Activated CD4-positive, alpha-beta T cell treated with anti-CD3 and anti-CD28 coated beads for 36 hours (primary cell): ENCODE results near the gene KRTAP29-1. TPM values are rescaled to one million over a fixed set of nuclear protein-coding genes. Genes with fewer than 3 reads are reported as not detected.
"Not testable (repeated sequence)": the region's sequence is repeated elsewhere in the genome, so short reads cannot be mapped to it uniquely, and the experiment has no call there.

Source experiments
- ATAC-seq: fragments of 200-7000 bp; cut with Tn5 transposase; one replicate; pipeline ENCODE4 v1.10.0; 2021; ENCODE audit warnings: mild to moderate bottlenecking, moderate library complexity
- CTCF ChIA-PET: fragments of 350-600 bp; sonication (Branson Sonifier 250); formaldehyde crosslinking; loops from one replicate; lab custom pipeline; 2021; ENCODE audit warnings: antibody characterized with exemption; lab: Charles Lee
- POLR2A ChIA-PET: fragments of 350-600 bp; sonication (Branson Sonifier 250); formaldehyde crosslinking; loops from one replicate; lab custom pipeline; 2021; ENCODE audit warnings: antibody characterized with exemption, inconsistent platforms; lab: Charles Lee
- DNase-seq: peaks from one replicate; pipeline ENCODE4 v3.0.0-alpha.2; 2020
- H3K27ac Mint-ChIP-seq: one replicate; pipeline ENCODE4 v1.8.0; 2021; ENCODE audit warnings: mixed read lengths
- H3K27me3 Mint-ChIP-seq: one replicate; pipeline ENCODE4 v1.8.0; 2021; ENCODE audit warnings: mixed read lengths
- H3K36me3 Mint-ChIP-seq: one replicate; pipeline ENCODE4 v1.8.0; 2021; ENCODE audit warnings: low read depth, mixed read lengths
- H3K4me1 Mint-ChIP-seq: one replicate; pipeline ENCODE4 v1.8.0; 2021; ENCODE audit warnings: mixed read lengths
- H3K4me3 Mint-ChIP-seq: one replicate; pipeline ENCODE4 v1.8.0; 2021; ENCODE audit warnings: mild to moderate bottlenecking, moderate library complexity, mixed read lengths
- H3K9me3 Mint-ChIP-seq: one replicate; pipeline ENCODE4 v1.8.0; 2021; ENCODE audit warnings: low read depth, mixed read lengths
- intact Hi-C, 2 experiments: fragments of 100-400 bp; cut with DNase I in 1 of 2; cut with micrococcal nuclease in 1 of 2; formaldehyde crosslinking; loops; one replicate each; pipeline versions ENCODE4 v1.14.2 to v1.15.1; 2022 to 2024; cut with DNase I, micrococcal nuclease
- total RNA-seq, 2 experiments: library from RNA; stranded (reverse); gene quantifications; one replicate each; pipeline ENCODE4 v1.2.3, GENCODE V29; 2021

KRTAP29-1 gene
- total RNA-seq, 2 experiments from 2014 or later: not detected

DNA sequence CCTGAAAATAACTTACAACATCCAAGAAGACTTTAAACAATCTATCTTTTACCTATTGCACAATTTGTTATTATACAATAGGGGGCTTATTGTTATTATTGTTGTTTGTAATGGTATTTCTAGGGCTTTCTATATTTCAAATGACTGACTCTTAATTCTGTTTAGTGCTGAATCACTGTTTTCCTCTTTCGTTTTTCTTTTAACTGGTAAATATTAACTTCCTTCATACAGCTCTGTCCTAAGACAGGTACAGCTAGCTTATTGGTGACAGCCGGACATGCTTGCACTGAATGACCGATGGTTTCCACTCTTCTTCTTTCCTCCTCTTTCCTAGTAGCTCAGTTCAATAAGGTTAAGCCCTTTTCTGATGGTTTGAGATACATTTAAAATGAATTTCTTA lies 15.6 kb downstream of the KRTAP29-1 start:
- ATAC-seq: no peak
- no peak for DNase-seq
- POLR2A ChIA-PET: no interaction called here
- CTCF ChIA-PET: interaction anchor here (0.8 kb wide), 1 partner anchor 206 kb away, joined by 4 read pairs; no protein-coding TSS in a partner anchor
- Mint-ChIP-seq H3K4me1 (peaks cover 14% of the 10 kb centered on the region), H3K27me3 (no peaks in the 10 kb centered on the region), H3K4me3 (no peak overlapping the region), H3K36me3 (no peaks in the 10 kb centered on the region), H3K27ac (no peak overlapping the region), H3K9me3 (no peaks in the 10 kb centered on the region)
- intact Hi-C loops: no loop called here

GRCh38 chr17:41284546-41284945 lies 18.1 kb downstream of the KRTAP29-1 start:
- no peak overlapping the region for H3K27ac Mint-ChIP-seq
- ChIA-PET POLR2A (no interaction called here), CTCF (no interaction called here)
- H3K36me3 Mint-ChIP-seq: no peaks in the 10 kb centered on the region
- no peaks in the 10 kb centered on the region for H3K27me3 Mint-ChIP-seq
- no peaks in the 10 kb centered on the region for H3K9me3 Mint-ChIP-seq
- intact Hi-C loops: no loop called here
- ATAC-seq (no peak), DNase-seq (no peak)
- peaks cover 14% of the 10 kb centered on the region for H3K4me1 Mint-ChIP-seq
- no peak overlapping the region for H3K4me3 Mint-ChIP-seq

DNA sequence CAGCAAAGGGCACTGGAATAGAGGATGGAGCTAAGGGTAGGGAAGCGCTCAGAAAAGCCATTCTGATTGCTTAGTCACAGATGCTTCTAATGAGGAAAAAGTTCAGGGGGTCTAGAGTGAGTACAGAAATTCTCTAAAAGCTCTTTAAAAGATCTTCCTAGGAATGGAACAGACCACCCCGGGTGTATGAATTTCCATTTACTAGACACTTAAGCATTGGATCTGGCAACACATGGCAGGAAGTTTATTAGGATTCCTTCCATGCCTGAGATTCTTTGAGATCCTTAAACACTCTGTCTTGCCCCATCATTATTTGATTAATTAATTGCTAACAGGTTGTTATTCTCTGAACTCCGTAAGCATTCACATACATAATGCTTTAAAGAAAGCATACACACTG lies 18.6 kb downstream of the KRTAP29-1 start:
- H3K36me3 Mint-ChIP-seq: no peaks in the 10 kb centered on the region
- H3K9me3 Mint-ChIP-seq: no peaks in the 10 kb centered on the region
- intact Hi-C loops: no loop called here
- no peaks in the 10 kb centered on the region for H3K27me3 Mint-ChIP-seq
- no peak overlapping the region for H3K27ac Mint-ChIP-seq
- CTCF ChIA-PET: no interaction called here
- POLR2A ChIA-PET: interaction anchor here (0.7 kb wide), 1 partner anchor 74 kb away, joined by 4 read pairs; no protein-coding TSS in a partner anchor
- no peak for ATAC-seq
- no peak overlapping the region for H3K4me3 Mint-ChIP-seq
- peaks cover 14% of the 10 kb centered on the region for H3K4me1 Mint-ChIP-seq
- DNase-seq: no peak

DNA sequence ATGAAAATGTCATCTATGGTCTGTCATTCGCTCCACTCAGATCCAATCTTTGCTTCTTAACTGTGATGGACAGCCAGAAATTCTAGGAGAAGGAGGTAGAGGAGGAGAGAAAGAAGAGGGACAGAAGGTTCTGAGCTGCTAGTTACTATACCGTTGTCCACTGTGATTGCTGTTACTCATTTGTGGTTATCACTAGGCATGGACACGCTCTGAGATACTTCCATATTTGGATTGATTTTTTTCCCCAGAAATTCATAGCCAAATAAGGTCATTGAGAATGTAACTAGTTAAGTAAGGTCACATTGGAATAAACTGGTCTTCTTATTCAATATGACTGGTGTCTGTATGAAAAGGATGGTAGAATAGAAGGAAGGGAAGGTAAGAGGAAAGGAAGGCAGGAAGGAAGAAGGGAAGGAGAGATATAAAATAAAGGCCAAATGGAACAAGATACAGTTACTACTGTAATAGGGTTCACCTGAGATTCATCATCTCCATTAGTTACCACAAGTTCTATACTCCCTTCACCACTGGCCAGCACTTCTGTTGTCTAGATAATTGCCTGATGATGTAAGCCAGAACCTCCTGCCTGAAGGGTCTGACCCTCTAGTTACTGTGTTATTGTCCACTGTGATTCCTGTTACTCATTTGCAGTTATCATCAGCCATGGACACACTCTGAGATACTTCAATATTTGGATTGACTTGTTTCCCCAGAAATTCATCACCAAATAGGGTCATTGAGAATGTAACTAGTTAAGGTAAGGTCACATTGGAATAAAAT lies 24.3 kb downstream of the KRTAP29-1 start:
- Mint-ChIP-seq H3K27ac (no peak overlapping the region), H3K27me3 (peaks cover 8% of the 10 kb centered on the region), H3K4me3 (no peak overlapping the region), H3K4me1 (no peaks in the 10 kb centered on the region), H3K36me3 (no peaks in the 10 kb centered on the region), H3K9me3 (no peaks in the 10 kb centered on the region)
- no peak for DNase-seq
- CTCF ChIA-PET: no interaction called here
- ATAC-seq: no peak
- intact Hi-C loops: no loop called here
- POLR2A ChIA-PET: no interaction called here

DNA sequence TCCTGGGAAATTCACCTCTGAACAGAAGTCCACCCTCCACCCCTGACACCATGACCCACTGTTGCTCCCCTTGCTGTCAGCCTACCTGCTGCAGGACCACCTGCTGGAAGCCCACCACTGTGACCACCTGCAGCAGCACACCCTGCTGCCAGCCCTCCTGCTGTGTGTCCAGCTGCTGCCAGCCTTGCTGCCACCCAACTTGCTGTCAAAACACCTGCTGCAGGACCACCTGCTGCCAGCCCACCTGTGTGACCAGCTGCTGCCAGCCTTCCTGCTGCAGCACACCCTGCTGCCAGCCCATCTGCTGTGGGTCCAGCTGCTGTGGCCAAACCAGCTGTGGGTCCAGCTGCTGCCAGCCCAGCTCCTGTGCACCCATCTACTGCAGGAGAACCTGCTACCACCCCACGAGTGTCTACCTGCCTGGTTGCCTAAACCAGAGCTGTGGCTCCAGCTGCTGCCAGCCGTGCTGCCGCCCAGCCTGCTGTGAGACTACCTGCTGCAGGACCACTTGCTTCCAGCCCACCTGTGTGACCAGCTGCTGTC lies 26.9 kb downstream of the KRTAP29-1 start, which contains the start of gene KRTAP9-7:
TSS of gene KRTAP9-7 (plus strand) at position 51 of the 543 bp plus-strand sequence. CDS start at position 51, 0 bp downstream.
- DNase-seq, H3K9me3 Mint-ChIP-seq, H3K27ac Mint-ChIP-seq, ATAC-seq, H3K27me3 Mint-ChIP-seq, H3K36me3 Mint-ChIP-seq, H3K4me1 Mint-ChIP-seq, POLR2A ChIA-PET, H3K4me3 Mint-ChIP-seq: not testable (repeated sequence)
- intact Hi-C loops: loop anchor here in 1 of 2 experiments (1.0 kb wide), 1 partner anchor 14 kb away; no protein-coding TSS in a partner anchor
- CTCF ChIA-PET: interaction anchor here (0.7 kb wide), 1 partner anchor 1943 kb away, joined by 4 read pairs; no protein-coding TSS in a partner anchor

- Mint-ChIP-seq H3K36me3 (no peaks in the 10 kb centered on the region), H3K9me3 (no peaks in the 10 kb centered on the region), H3K27ac (no peak overlapping the region), H3K4me1 (no peaks in the 10 kb centered on the region), H3K27me3 (peaks cover 7% of the 10 kb centered on the region), H3K4me3 (no peak overlapping the region)
- intact Hi-C loops: no loop called here
- ATAC-seq (no peak), DNase-seq (no peak)
- POLR2A ChIA-PET: no interaction called here
- CTCF ChIA-PET: no interaction called here
These were observed 30.8 kb downstream of the KRTAP29-1 start for GRCh38 chr17:41271858-41272257.

- intact Hi-C loops, H3K27ac Mint-ChIP-seq, CTCF ChIA-PET, H3K9me3 Mint-ChIP-seq, H3K4me1 Mint-ChIP-seq, POLR2A ChIA-PET, ATAC-seq, DNase-seq, H3K36me3 Mint-ChIP-seq, H3K4me3 Mint-ChIP-seq, H3K27me3 Mint-ChIP-seq: not testable (repeated sequence)
These were observed 31.3 kb downstream of the KRTAP29-1 start for GRCh38 chr17:41271323-41271722.

DNA sequence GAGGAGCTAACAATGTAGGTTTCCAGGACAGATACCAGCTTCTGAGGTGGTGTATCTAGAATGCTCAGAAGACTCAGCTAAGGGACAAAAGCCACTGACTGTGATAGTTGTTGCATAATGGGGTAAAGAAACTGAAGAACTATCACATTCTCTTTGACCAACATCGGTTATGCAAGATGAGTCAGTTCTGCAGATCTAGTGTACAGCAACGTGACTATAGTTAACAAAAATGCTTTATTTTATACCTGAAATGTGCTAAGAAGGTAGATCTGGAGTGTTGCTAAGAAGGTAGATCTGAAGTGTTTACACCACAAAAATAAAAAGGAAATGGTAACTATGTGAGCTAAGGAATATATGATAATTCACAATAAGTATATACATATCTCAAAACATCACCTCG lies 34.9 kb downstream of the KRTAP29-1 start:
- no peaks in the 10 kb centered on the region for H3K36me3 Mint-ChIP-seq
- no peaks in the 10 kb centered on the region for H3K9me3 Mint-ChIP-seq
- POLR2A ChIA-PET: no interaction called here
- H3K4me1 Mint-ChIP-seq: peaks cover 3% of the 10 kb centered on the region
- intact Hi-C loops: no loop called here
- ATAC-seq (no peak), DNase-seq (no peak)
- H3K27ac Mint-ChIP-seq: no peak overlapping the region
- no peaks in the 10 kb centered on the region for H3K27me3 Mint-ChIP-seq
- CTCF ChIA-PET: no interaction called here
- H3K4me3 Mint-ChIP-seq: no peak overlapping the region

- ATAC-seq (no peak), DNase-seq (no peak)
- H3K27me3 Mint-ChIP-seq: no peaks in the 10 kb centered on the region
- intact Hi-C loops: no loop called here
- H3K9me3 Mint-ChIP-seq: no peaks in the 10 kb centered on the region
- no peak within 1 kb of the TSS for H3K4me3 Mint-ChIP-seq
- ChIA-PET POLR2A (no interaction called here), CTCF (no interaction called here)
- no peak within 1 kb of the TSS for H3K27ac Mint-ChIP-seq
- no peaks in the 10 kb centered on the region for H3K36me3 Mint-ChIP-seq
- peaks cover 18% of the 10 kb centered on the region for H3K4me1 Mint-ChIP-seq
These were observed 37.6 kb downstream of the KRTAP29-1 start, which contains the start of gene KRTAP9-6 for GRCh38 chr17:41265078-41265477. TSS of gene KRTAP9-6 (plus strand) at chr17:41265378. CDS start at chr17:41265378, 0 bp downstream.

- H3K4me3 Mint-ChIP-seq: no peak overlapping the region
- no peak for DNase-seq
- H3K4me1 Mint-ChIP-seq: peaks cover 18% of the 10 kb centered on the region
- ChIA-PET CTCF (no interaction called here), POLR2A (no interaction called here)
- intact Hi-C loops: no loop called here
- no peak for ATAC-seq
- H3K27ac Mint-ChIP-seq: no peak overlapping the region
- H3K27me3 Mint-ChIP-seq: no peaks in the 10 kb centered on the region
- no peaks in the 10 kb centered on the region for H3K9me3 Mint-ChIP-seq
- H3K36me3 Mint-ChIP-seq: no peaks in the 10 kb centered on the region
These were observed 38.1 kb downstream of the KRTAP29-1 start for GRCh38 chr17:41264599-41264998.

DNA sequence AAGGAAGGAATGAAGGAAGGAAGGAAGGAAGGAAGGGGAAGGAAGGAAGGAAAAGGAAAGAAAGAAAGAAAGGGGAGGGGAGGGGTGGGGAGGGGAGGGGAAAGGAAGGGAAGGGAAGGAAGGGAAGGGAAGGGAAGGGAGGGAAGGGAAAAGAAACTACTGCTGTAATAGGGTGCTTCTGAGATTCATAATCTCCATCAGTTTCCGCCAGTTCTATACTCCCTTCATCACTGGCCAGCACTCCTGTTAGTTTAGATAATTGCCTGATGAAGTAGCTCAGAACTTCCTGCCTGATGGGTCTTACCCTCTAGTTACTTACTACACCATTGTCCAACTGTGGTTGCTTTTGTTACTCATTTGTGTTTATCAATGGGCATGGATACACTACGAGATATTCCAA lies 39.4 kb downstream of the KRTAP29-1 start:
- ChIA-PET POLR2A (no interaction called here), CTCF (no interaction called here)
- Mint-ChIP-seq H3K4me1 (peaks cover 18% of the 10 kb centered on the region), H3K27ac (no peak overlapping the region), H3K36me3 (no peaks in the 10 kb centered on the region), H3K4me3 (no peak overlapping the region), H3K27me3 (no peaks in the 10 kb centered on the region), H3K9me3 (no peaks in the 10 kb centered on the region)
- intact Hi-C loops: no loop called here
- DNase-seq (no peak), ATAC-seq (no peak)

DNA sequence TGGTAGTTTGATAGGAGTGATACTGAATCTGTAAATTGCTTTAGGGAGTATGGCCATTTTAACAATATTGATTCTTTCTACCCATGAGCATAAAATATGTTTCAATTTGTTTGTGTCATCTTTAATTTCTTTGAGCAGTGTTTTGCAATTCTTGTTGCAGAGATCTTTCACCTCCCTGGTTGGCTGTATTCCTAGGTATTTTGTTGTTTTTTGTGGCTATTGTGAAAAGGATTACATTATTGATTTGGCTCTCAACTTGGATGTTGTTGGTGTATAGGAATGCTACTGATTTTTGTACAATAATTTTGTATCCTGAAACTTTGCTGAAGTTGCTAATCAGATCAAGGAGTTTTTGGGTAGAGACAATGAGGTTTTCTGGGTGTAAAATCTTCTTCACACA lies 44.2 kb downstream of the KRTAP29-1 start:
- no peak for ATAC-seq
- CTCF ChIA-PET: no interaction called here
- Mint-ChIP-seq H3K9me3 (no peaks in the 10 kb centered on the region), H3K4me3 (no peak overlapping the region), H3K27me3 (peaks cover 4% of the 10 kb centered on the region), H3K27ac (no peak overlapping the region), H3K4me1 (peaks cover 16% of the 10 kb centered on the region), H3K36me3 (no peaks in the 10 kb centered on the region)
- intact Hi-C loops: no loop called here
- no peak for DNase-seq
- POLR2A ChIA-PET: no interaction called here
